Testis (tissue), 2 donors: ENCODE data around the gene VEGFA.

ENCODE experiments used
- CTCF ChIP-seq, 3 experiments: fragments of 450-650 bp in 2 of 3; fragments of 200-600 bp in 1 of 3; sonication (generic) in 1 of 3; IDR thresholded peaks; one replicate each; pipeline ENCODE4 v1.5.1; 2016 to 2019; ENCODE audit warnings: antibody characterized with exemption in 3 of 3, mild to moderate bottlenecking in 2 of 3, moderate library complexity in 1 of 3
- POLR2A ChIP-seq: fragments of 450-650 bp; IDR thresholded peaks from one replicate; pipeline ENCODE4 v1.6.1; 2017; ENCODE audit warnings: antibody characterized with exemption, mild to moderate bottlenecking, moderate library complexity

- TF ChIP-seq CTCF (IDR thresholded peaks at IDR 0.05) (no peak), POLR2A (no peak)
These were observed 1.3 kb downstream of the VEGFA start for GRCh38 chr6:43771210-43771857.
